ENCODE results near the gene FOXN4. TPM values are rescaled to one million over a fixed set of nuclear protein-coding genes. Genes with fewer than 3 reads are reported as not detected.

The FOXN4 gene
- total and polyA plus RNA-seq, 2 donors (not counting 3 experiments of a cell fraction or from before 2014, with no cell fraction given) = not detected

DNA sequence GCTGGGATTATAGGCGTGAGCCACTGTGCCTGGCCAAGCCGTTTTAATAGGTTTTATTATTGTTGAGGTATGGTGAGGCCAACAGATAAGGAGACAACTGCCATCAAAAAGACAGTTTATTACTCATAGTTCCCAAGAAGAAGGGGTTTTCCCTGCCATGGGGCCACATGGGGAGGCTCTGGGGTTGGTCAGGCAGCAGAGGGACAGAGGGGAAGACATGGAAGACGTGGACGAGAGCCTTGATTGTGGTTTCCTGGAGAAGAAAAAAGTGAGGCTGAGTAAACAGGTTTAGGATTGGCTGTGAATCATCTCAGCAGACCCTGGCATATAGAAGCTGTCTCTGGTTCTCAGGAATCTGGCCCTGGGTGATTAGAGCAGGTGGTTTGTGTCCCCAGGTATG is 69.9 kb downstream of the FOXN4 start:
- Histone ChIP-seq H3K9me1 (replicated peaks; ENCODE audit: control insufficient read depth, extremely low read depth, insufficient read depth, low read length) (no peaks in the 10 kb centered on the region), H3K9me3 (replicated peaks; ENCODE audit: control insufficient read depth, insufficient read depth, low read length) (no peaks in the 10 kb centered on the region), H3K79me2 (ENCODE audit: control insufficient read depth, insufficient read depth, low read length) (no peaks in the 10 kb centered on the region), H3K4me3 (replicated peaks in 1 of 3; ENCODE audit: insufficient read depth in 1 of 3, low read depth in 1 of 3, low read length in 3 of 3) (no peak overlapping the region), H3K9ac (replicated peaks; ENCODE audit: extremely low read depth, insufficient read depth, low read length) (no peak overlapping the region), H3K4me2 (ENCODE audit: insufficient read depth, low read length) (no peak overlapping the region), H3K27me3 (ENCODE audit: control insufficient read depth in 2 of 2, insufficient read depth in 2 of 2, low read length in 2 of 2) (no peaks in the 10 kb centered on the region), H3K4me1 (ENCODE audit: control insufficient read depth, extremely low read depth, insufficient read depth, low read length) (no peaks in the 10 kb centered on the region), H2AFZ (ENCODE audit: low read depth, low read length) (no peak overlapping the region), H3K27ac (ENCODE audit: insufficient read depth, low read depth, low read length) (no peak overlapping the region), H3K36me3 (ENCODE audit: control insufficient read depth in 2 of 2, extremely low read depth in 1 of 2, insufficient read depth in 2 of 2, low read length in 2 of 2) (no peaks in the 10 kb centered on the region), H4K20me1 (replicated peaks; ENCODE audit: control insufficient read depth, extremely low read depth, insufficient read depth, low read length) (no peaks in the 10 kb centered on the region)
- FAIRE-seq (no peak), DNase-seq (ENCODE audit: low read depth, low spot score) (no peak)
- intact Hi-C loops (cut with micrococcal nuclease) (no loop called here), dilution Hi-C loops (cut with MboI; ENCODE audit: extremely low pct_ligation_motif_present, low sequenced_read_pairs) (no loop called here)
- ChIA-PET POLR2A (no interaction called here), CTCF (interaction anchor here (1.2 kb wide), 1 partner anchor 25 kb away, joined by 3 read pairs; no protein-coding TSS in a partner anchor)
- no peak for TF ChIP-seq EZH2 (IDR thresholded peaks at IDR 0.05; ENCODE audit: borderline replicate concordance, low read depth, low read length, severe bottlenecking)
- TF ChIP-seq, protein P1, sequence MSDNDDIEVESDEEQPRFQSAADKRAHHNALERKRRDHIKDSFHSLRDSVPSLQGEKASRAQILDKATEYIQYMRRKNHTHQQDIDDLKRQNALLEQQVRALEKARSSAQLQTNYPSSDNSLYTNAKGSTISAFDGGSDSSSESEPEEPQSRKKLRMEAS (IDR thresholded peaks at IDR 0.05; ENCODE audit: insufficient read depth, insufficient read length) = no peak
- TF ChIP-seq JUN (IDR thresholded peaks at IDR 0.05; ENCODE audit: borderline replicate concordance, insufficient read depth, insufficient read length, low read depth) = no peak
- TF ChIP-seq POLR2A (IDR thresholded peaks at IDR 0.05; ENCODE audit: low read depth, low read length) = no peak
- no peak for TF ChIP-seq GATA2 (IDR thresholded peaks at IDR 0.05; ENCODE audit: insufficient read depth, insufficient read length, low read depth, low read length)
- no peak for TF ChIP-seq MYC (IDR thresholded peaks at IDR 0.05; ENCODE audit: low read depth, low read length)
- no peak for TF ChIP-seq POLR2AphosphoS5 (IDR thresholded peaks at IDR 0.05; ENCODE audit: insufficient read depth, low read depth, low read length)
- TF ChIP-seq, protein P2, sequence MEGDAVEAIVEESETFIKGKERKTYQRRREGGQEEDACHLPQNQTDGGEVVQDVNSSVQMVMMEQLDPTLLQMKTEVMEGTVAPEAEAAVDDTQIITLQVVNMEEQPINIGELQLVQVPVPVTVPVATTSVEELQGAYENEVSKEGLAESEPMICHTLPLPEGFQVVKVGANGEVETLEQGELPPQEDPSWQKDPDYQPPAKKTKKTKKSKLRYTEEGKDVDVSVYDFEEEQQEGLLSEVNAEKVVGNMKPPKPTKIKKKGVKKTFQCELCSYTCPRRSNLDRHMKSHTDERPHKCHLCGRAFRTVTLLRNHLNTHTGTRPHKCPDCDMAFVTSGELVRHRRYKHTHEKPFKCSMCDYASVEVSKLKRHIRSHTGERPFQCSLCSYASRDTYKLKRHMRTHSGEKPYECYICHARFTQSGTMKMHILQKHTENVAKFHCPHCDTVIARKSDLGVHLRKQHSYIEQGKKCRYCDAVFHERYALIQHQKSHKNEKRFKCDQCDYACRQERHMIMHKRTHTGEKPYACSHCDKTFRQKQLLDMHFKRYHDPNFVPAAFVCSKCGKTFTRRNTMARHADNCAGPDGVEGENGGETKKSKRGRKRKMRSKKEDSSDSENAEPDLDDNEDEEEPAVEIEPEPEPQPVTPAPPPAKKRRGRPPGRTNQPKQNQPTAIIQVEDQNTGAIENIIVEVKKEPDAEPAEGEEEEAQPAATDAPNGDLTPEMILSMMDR (IDR thresholded peaks at IDR 0.05; ENCODE audit: extremely low read depth in 1 of 2, insufficient read depth in 1 of 2, low read depth in 1 of 2, low read length in 2 of 2) = no peak
- no peak for TF ChIP-seq FOS (IDR thresholded peaks at IDR 0.05; ENCODE audit: borderline replicate concordance, insufficient read depth, low read length)
- BruUV-seq (replicated peaks) = no TSS peak

Measured in endothelial cell of umbilical vein (primary cell).